Astrocyte (in vitro differentiated cells and primary cell): ENCODE data around the gene CREB3L4. TPM values are rescaled to one million over a fixed set of nuclear protein-coding genes. Genes with fewer than 3 reads are reported as not detected.

Experiments
- DNase-seq: peaks from one replicate; pipeline ENCODE4 v3.0.0-alpha.2; 2010; ENCODE audit warnings: low read depth
- FAIRE-seq: peaks from 2 replicates; lab custom pipeline; 2011; peaks lifted over from hg19 to GRCh38; lab: Jason Lieb, UNC
- H2AFZ ChIP-seq: 2 replicates; pipeline ENCODE4 v1.6.0; 2012; ENCODE audit warnings: low read depth, low read length, inconsistent platforms
- H3K27ac ChIP-seq: 2 replicates; pipeline ENCODE4 v1.5.1; 2011; ENCODE audit warnings: low read depth, low read length, inconsistent platforms
- H3K27me3 ChIP-seq: 2 replicates; pipeline ENCODE4 v1.6.0; 2011; ENCODE audit warnings: low read length, inconsistent platforms; ENCODE audit not compliant: insufficient read depth
- H3K36me3 ChIP-seq: 2 replicates; pipeline ENCODE4 v1.5.1; 2011; ENCODE audit warnings: low read length, inconsistent platforms; ENCODE audit not compliant: insufficient read depth
- H3K4me1 ChIP-seq: 2 replicates; pipeline ENCODE4 v1.5.1; 2011; ENCODE audit warnings: low read length, inconsistent platforms; ENCODE audit not compliant: insufficient read depth
- H3K4me2 ChIP-seq: 2 replicates; pipeline ENCODE4 v1.6.0; 2012; ENCODE audit warnings: low read length, inconsistent platforms
- H3K4me3 ChIP-seq: 2 replicates; pipeline ENCODE4 v1.5.1; 2011; ENCODE audit warnings: low read depth, mild to moderate bottlenecking, low read length, inconsistent platforms; ENCODE audit not compliant: insufficient read depth
- H3K79me2 ChIP-seq: 2 replicates; pipeline ENCODE4 v1.6.0; 2012; ENCODE audit warnings: mild to moderate bottlenecking, low read length, inconsistent platforms; ENCODE audit not compliant: insufficient read depth
- H3K9ac ChIP-seq: 2 replicates; pipeline ENCODE4 v1.6.0; 2012; ENCODE audit warnings: mild to moderate bottlenecking, low read length, inconsistent platforms
- H3K9me3 ChIP-seq: 2 replicates; pipeline ENCODE4 v1.5.1; 2012; ENCODE audit warnings: low read depth, mild to moderate bottlenecking, low read length, inconsistent platforms; ENCODE audit not compliant: insufficient read depth
- H4K20me1 ChIP-seq: 2 replicates; pipeline ENCODE4 v1.6.0; 2012; ENCODE audit warnings: low read length, inconsistent platforms; ENCODE audit not compliant: insufficient read depth
- H3K27ac Mint-ChIP-seq: one replicate; pipeline ENCODE4 v1.8.0; 2021; ENCODE audit warnings: mild to moderate bottlenecking, mixed read lengths; ENCODE audit not compliant: unreplicated experiment
- H3K27me3 Mint-ChIP-seq: one replicate; pipeline ENCODE4 v1.8.0; 2021; ENCODE audit warnings: low read depth, mixed read lengths; ENCODE audit not compliant: unreplicated experiment
- H3K36me3 Mint-ChIP-seq: one replicate; pipeline ENCODE4 v1.8.0; 2021; ENCODE audit warnings: low read depth, mixed read lengths; ENCODE audit not compliant: unreplicated experiment
- H3K4me1 Mint-ChIP-seq: one replicate; pipeline ENCODE4 v1.8.0; 2021; ENCODE audit warnings: low read depth, mixed read lengths; ENCODE audit not compliant: unreplicated experiment
- H3K4me3 Mint-ChIP-seq: one replicate; pipeline ENCODE4 v1.8.0; 2021; ENCODE audit warnings: mild to moderate bottlenecking, moderate library complexity, mixed read lengths; ENCODE audit not compliant: unreplicated experiment
- H3K9me3 Mint-ChIP-seq: one replicate; pipeline ENCODE4 v1.8.0; 2021; ENCODE audit warnings: mild to moderate bottlenecking, mixed read lengths; ENCODE audit not compliant: unreplicated experiment
- CTCF ChIP-seq: IDR thresholded peaks from 2 replicates; pipeline ENCODE4 v1.5.1; 2011; ENCODE audit warnings: low read depth, mild to moderate bottlenecking, inconsistent platforms, low read length, moderate library complexity; ENCODE audit not compliant: insufficient read depth
- EZH2 ChIP-seq: IDR thresholded peaks from 2 replicates; pipeline ENCODE4 v1.6.1; 2012; ENCODE audit warnings: mild to moderate bottlenecking, low read length, inconsistent platforms; ENCODE audit not compliant: insufficient read depth
- total RNA-seq: library from RNA; stranded (reverse); gene quantifications from 2 replicates; pipeline ENCODE4 v1.2.1, GENCODE V29; 2021

The CREB3L4 gene
- total RNA-seq, 1 donor from 2014 or later = 5.3 TPM

GRCh38 chr1:153921080-153921802 lies 46.5 kb upstream of the CREB3L4 start:
- DNase-seq = no peak
- peaks cover 56% of the 10 kb centered on the region for H4K20me1 ChIP-seq

GRCh38 chr1:153921803-153922075 lies 46.0 kb upstream of the CREB3L4 start:
- H3K4me2 ChIP-seq = peak overlapping the region; percentile 89
- H3K9me3 ChIP-seq = no peaks in the 10 kb centered on the region
- no peak for TF ChIP-seq CTCF
- no peak for TF ChIP-seq EZH2
- peaks cover 51% of the 10 kb centered on the region for H4K20me1 ChIP-seq
- no peak overlapping the region for H2AFZ ChIP-seq
- H3K4me3 ChIP-seq = peak overlapping the region; percentile 71
- peaks cover 31% of the 10 kb centered on the region for H3K4me1 ChIP-seq
- FAIRE-seq (no peak), DNase-seq (no peak)
- H3K27ac Mint-ChIP-seq = peak overlapping the region; percentile 80
- peak overlapping the region; percentile 80 for H3K9ac ChIP-seq
- no peaks in the 10 kb centered on the region for H3K9me3 Mint-ChIP-seq
- H3K4me1 Mint-ChIP-seq = peaks cover 28% of the 10 kb centered on the region
- H3K27me3 Mint-ChIP-seq = no peaks in the 10 kb centered on the region
- no peaks in the 10 kb centered on the region for H3K36me3 ChIP-seq
- no peaks in the 10 kb centered on the region for H3K36me3 Mint-ChIP-seq
- peaks cover 54% of the 10 kb centered on the region for H3K79me2 ChIP-seq
- H3K27me3 ChIP-seq = no peaks in the 10 kb centered on the region
- H3K27ac ChIP-seq = no peak overlapping the region
- H3K4me3 Mint-ChIP-seq = peak overlapping the region; percentile 95

More at GRCh38 chr1:153921080-153921802, 46.5 kb upstream of the CREB3L4 start:
- Mint-ChIP-seq H3K27me3 (no peaks in the 10 kb centered on the region), H3K36me3 (no peaks in the 10 kb centered on the region), H3K4me3 (peak overlapping the region; percentile 95), H3K27ac (peak overlapping the region; percentile 80), H3K9me3 (no peaks in the 10 kb centered on the region), H3K4me1 (peaks cover 28% of the 10 kb centered on the region)
- Histone ChIP-seq H3K36me3 (peaks cover 2% of the 10 kb centered on the region), H3K79me2 (peaks cover 59% of the 10 kb centered on the region), H3K4me3 (peak overlapping the region; percentile 71), H2AFZ (no peak overlapping the region), H3K9ac (peak overlapping the region; percentile 80), H3K4me2 (peak overlapping the region; percentile 89), H3K27ac (no peak overlapping the region), H3K27me3 (no peaks in the 10 kb centered on the region), H3K4me1 (peaks cover 31% of the 10 kb centered on the region), H3K9me3 (no peaks in the 10 kb centered on the region)
- no peak for FAIRE-seq
- no peak for TF ChIP-seq EZH2
- TF ChIP-seq CTCF = no peak
